Immature natural killer cell (primary cell): Measurements from ENCODE around the gene SLAMF1. TPM values are rescaled to one million over a fixed set of nuclear protein-coding genes. Genes with fewer than 3 reads are reported as not detected.
"Not testable (repeated sequence)": the region's sequence is repeated elsewhere in the genome, so short reads cannot be mapped to it uniquely, and the experiment has no call there.

ENCODE experiments used
- DNase-seq, 3 donors: peaks; one replicate each; pipeline ENCODE4 v3.0.0; 2022; ENCODE audit warnings: mixed read lengths in 1 of 3
- H3K27ac Mint-ChIP-seq, 6 donors: one replicate each; pipeline ENCODE4 v1.8.0; 2020; ENCODE audit warnings: mixed read lengths in 6 of 6, mild to moderate bottlenecking in 5 of 6, inconsistent platforms in 4 of 6, moderate library complexity in 3 of 6
- H3K27me3 Mint-ChIP-seq, 3 donors: one replicate each; pipeline ENCODE4 v1.8.0; 2020 to 2021; ENCODE audit warnings: low read depth in 3 of 3, mild to moderate bottlenecking in 3 of 3, mixed read lengths in 3 of 3, moderate library complexity in 3 of 3, inconsistent platforms in 1 of 3
- H3K36me3 Mint-ChIP-seq, 3 donors: one replicate each; pipeline ENCODE4 v1.8.0; 2020; ENCODE audit warnings: mixed read lengths in 3 of 3, inconsistent platforms in 2 of 3, mild to moderate bottlenecking in 2 of 3
- H3K4me1 Mint-ChIP-seq, 2 donors: one replicate each; pipeline ENCODE4 v1.8.0; 2020; ENCODE audit warnings: inconsistent platforms in 2 of 2, mild to moderate bottlenecking in 2 of 2, mixed read lengths in 2 of 2, moderate library complexity in 1 of 2
- H3K4me3 Mint-ChIP-seq, 5 donors: one replicate each; pipeline ENCODE4 v1.8.0; 2020; ENCODE audit warnings: mild to moderate bottlenecking in 5 of 5, mixed read lengths in 5 of 5, inconsistent platforms in 3 of 5, moderate library complexity in 3 of 5
- H3K9me3 Mint-ChIP-seq, 6 donors: one replicate each; pipeline ENCODE4 v1.8.0; 2020; ENCODE audit warnings: mild to moderate bottlenecking in 6 of 6, mixed read lengths in 6 of 6, inconsistent platforms in 4 of 6, moderate library complexity in 3 of 6
- polyA plus RNA-seq, 3 donors: library from polyadenylated mRNA; unstranded; fragments of 300-500 nt; fragmentation: Illumina TruSeq; gene quantifications; one replicate each; pipeline ENCODE4 v1.2.3, GENCODE V29; 2021

SLAMF1 gene
- polyA plus RNA-seq, 3 donors from 2014 or later = 0.12 to 0.21 TPM; not detected in 1

DNA sequence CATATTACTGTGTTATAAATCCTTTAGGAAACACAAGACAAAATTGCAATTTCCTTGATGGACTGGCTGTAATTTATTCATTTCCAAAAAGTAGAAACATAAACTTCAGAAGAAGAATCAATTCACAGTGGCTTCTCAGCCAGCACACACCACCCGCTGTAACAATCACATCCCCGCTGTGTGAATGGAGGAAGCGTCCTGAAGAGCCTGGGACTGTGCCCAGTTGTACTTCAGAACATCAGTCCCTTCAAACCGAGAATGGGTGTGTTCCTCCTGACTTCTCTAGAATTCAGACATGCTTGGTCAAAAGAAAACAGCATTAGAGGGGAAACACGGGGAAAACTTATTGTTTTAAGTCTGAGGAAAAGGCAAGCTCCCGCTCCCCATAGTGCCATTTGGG is 38.8 kb downstream of the SLAMF1 start:
- no peak overlapping the region for H3K27ac Mint-ChIP-seq
- no peak for DNase-seq
- H3K4me3 Mint-ChIP-seq = no peak overlapping the region
- H3K9me3 Mint-ChIP-seq = peaks cover 0 to 16% (median 9%) of the 10 kb centered on the region in 6 donors
- H3K36me3 Mint-ChIP-seq = peaks cover 0 to 7% (median 6%) of the 10 kb centered on the region in 3 donors
- peaks cover 13 to 20% of the 10 kb centered on the region in 2 donors for H3K4me1 Mint-ChIP-seq
- H3K27me3 Mint-ChIP-seq = peaks cover 0 to 5% (median 4%) of the 10 kb centered on the region in 3 donors

DNA sequence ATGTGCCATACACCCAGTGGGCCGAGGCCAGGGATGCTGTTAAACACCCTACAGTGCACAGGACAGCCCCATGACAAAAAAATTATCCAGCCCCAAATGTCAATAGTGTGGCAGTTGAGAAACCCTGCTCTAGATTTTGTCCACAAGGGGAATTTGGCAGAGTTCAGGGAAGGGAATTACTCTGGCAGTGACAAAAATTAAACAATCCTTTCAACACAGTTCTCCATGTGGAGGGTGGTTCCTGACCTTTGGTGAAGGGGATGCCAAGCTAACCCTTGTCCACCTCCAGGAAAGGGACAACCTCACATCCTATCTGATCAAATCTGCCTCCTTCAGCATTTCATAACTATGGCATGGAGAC is 39.2 kb downstream of the SLAMF1 start:
- peaks cover 0 to 10% (median 7%) of the 10 kb centered on the region in 3 donors for H3K36me3 Mint-ChIP-seq
- no peak overlapping the region for H3K4me3 Mint-ChIP-seq
- H3K4me1 Mint-ChIP-seq = peaks cover 13 to 20% of the 10 kb centered on the region in 2 donors
- peaks cover 0 to 5% (median 0%) of the 10 kb centered on the region in 3 donors for H3K27me3 Mint-ChIP-seq
- DNase-seq = no peak
- peaks cover 0 to 16% (median 12%) of the 10 kb centered on the region in 6 donors for H3K9me3 Mint-ChIP-seq
- no peak overlapping the region for H3K27ac Mint-ChIP-seq

DNA sequence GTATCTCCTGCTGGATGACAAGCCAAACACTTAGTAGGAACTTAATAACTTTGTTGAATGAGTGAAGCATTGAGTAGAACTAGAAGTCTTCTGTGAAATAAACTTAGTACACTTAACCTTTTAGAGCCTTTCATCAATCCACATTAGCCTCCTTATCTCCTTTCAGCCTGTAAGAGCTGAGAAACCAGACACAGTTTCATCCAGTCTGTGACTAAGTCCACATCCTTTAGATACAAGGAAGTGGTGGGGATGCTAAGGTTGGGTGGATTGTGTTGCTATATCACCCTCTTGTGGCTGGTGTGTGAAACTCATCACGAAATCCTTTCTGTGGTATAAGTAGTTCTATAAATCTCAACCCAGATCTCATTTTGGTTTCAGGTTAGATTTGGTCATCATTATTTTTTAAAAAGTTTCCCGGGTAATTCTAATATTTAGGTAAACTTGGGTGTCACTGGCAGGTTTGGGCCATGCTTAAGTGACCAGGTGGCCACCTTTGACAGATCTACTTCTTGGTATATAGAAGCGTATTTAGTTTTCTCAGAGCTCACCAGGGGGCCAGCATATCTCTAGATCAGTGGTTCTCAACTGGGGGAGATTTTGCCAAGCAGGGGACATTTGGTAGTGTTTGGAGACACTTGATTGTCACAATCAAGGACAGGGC is 39.7 kb downstream of the SLAMF1 start:
- Mint-ChIP-seq H3K9me3 (peaks cover 0 to 16% (median 13%) of the 10 kb centered on the region in 6 donors), H3K4me3 (peak overlapping the region in 1 of 5 donors; percentile 39), H3K4me1 (peaks cover 13 to 20% of the 10 kb centered on the region in 2 donors), H3K27me3 (peaks cover 0 to 5% (median 0%) of the 10 kb centered on the region in 3 donors), H3K36me3 (peaks cover 0 to 12% (median 7%) of the 10 kb centered on the region in 3 donors), H3K27ac (peak overlapping the region; percentile 66 to 86 (median 79))
- peak; percentile 76 to 83 (median 79) for DNase-seq

DNA sequence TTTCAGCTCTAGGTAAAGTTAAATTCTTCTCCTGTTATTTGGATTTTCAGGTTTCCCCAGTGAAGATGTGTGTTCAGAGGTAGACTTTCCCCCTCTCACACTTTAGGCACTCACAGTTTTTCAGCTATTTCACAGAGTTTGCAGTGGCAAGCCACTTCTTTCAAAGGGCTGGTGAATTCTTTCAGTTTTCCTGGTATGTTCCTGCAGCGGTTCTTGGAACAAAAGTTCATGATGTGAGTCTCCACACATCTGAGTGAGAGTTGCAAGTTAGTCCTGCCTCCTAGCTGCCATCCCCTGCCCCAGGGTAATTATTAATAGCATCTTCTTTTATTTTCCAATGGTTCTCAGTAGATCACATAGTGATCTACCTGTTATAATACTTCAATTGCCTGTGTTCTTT is 40.2 kb downstream of the SLAMF1 start:
- peaks cover 13 to 20% of the 10 kb centered on the region in 2 donors for H3K4me1 Mint-ChIP-seq
- peaks cover 0 to 5% (median 2%) of the 10 kb centered on the region in 3 donors for H3K27me3 Mint-ChIP-seq
- H3K36me3 Mint-ChIP-seq = peaks cover 4 to 17% (median 7%) of the 10 kb centered on the region in 3 donors
- peak overlapping the region; percentile 66 to 86 (median 79) for H3K27ac Mint-ChIP-seq
- no peak overlapping the region for H3K4me3 Mint-ChIP-seq
- H3K9me3 Mint-ChIP-seq = peaks cover 0 to 20% (median 17%) of the 10 kb centered on the region in 6 donors
- no peak for DNase-seq

DNA sequence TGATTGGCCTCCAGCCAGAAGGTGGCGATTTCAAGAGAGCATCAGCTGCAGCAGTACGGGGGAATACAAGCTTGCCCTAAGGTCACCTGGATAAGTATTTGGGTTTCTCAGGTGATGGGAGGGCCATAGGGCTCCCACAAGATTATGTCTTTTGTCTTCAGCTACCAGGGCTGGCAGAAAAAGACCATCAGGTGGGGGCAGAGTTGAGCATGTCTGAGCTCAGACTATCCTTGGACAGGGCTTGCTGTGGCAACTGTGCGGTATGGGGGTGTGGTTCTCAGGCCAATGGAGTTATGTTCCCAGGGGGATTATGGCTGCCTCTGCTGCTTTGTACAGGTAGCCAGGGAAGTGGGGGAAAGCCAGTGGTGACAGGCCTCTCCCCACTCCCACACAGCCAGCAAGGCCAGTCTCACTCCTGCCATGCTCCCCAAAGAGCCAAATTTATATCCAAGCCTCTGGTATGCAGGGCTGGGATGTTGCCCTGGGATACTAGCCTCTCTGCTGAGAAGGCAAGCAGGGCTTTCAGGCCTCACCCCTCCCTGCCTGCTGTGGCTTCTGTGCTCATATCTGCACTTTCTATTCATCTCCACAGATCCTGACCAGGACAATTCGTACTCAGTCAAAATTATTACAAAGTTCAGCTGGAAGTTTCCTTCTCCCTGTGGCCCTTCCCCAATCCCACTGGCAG is 40.9 kb downstream of the SLAMF1 start:
- Mint-ChIP-seq H3K36me3 (peaks cover 4 to 24% (median 7%) of the 10 kb centered on the region in 3 donors), H3K4me1 (peaks cover 13 to 20% of the 10 kb centered on the region in 2 donors)

DNA sequence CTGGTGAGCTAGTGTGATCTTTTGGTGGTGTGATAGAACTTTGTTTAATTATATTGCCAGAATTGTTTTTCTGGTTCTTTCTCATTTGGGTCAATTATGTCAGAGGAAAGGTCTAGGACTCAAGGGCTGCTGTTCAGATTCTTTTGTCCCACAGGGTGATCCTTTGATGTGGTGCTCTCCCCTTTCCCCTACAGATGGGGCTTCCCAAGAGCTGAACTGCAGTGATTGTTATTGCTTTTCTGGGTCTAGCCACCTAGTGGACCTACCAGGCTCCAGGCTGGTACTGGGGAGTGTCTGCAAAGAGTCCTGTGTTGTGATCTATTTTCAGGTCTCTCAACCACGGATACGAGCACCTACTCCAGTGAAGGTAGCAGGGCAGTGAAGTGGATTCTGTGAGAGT is 41.6 kb downstream of the SLAMF1 start:
- Mint-ChIP-seq H3K27me3 (peaks cover 0 to 3% (median 1%) of the 10 kb centered on the region in 3 donors), H3K9me3 (peaks cover 2 to 28% (median 22%) of the 10 kb centered on the region in 6 donors), H3K36me3 (peaks cover 4 to 24% (median 7%) of the 10 kb centered on the region in 3 donors), H3K27ac (no peak overlapping the region), H3K4me1 (peaks cover 13 to 20% of the 10 kb centered on the region in 2 donors), H3K4me3 (no peak overlapping the region)
- no peak for DNase-seq

More for the DNA sequence above, 40.9 kb downstream of the SLAMF1 start:
- no peak for DNase-seq
- Mint-ChIP-seq H3K9me3 (peaks cover 0 to 26% (median 22%) of the 10 kb centered on the region in 6 donors), H3K27me3 (peaks cover 0 to 2% (median 1%) of the 10 kb centered on the region in 3 donors), H3K27ac (no peak overlapping the region), H3K4me3 (no peak overlapping the region)

DNA sequence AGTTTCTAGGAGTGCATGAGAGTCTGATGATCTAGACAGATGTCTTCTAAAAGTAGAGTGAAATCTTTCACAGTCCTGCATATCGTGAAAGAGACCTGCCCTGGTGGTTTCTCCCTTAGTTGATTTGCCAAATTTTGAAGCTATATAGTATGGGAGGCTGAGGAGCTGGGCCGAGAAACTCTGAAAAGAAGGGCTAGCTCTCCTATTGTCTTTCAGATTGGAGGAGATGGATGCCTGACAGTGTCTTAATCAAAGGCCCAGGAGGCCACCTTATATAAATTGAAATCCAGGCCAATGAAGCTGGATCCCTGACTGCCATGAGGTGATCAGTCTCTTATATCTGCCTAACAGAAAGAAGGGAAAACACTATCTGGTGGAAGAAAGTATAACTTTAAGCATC is 49.1 kb downstream of the SLAMF1 start:
- Mint-ChIP-seq H3K9me3 (peaks cover 6 to 21% (median 12%) of the 10 kb centered on the region in 6 donors), H3K27ac (peak overlapping the region in 1 of 6 donors; percentile 27), H3K4me3 (no peak overlapping the region), H3K4me1 (no peaks in the 10 kb centered on the region), H3K27me3 (peaks cover 2 to 7% (median 4%) of the 10 kb centered on the region in 3 donors), H3K36me3 (peaks cover 10 to 20% (median 14%) of the 10 kb centered on the region in 3 donors)
- no peak for DNase-seq

DNA sequence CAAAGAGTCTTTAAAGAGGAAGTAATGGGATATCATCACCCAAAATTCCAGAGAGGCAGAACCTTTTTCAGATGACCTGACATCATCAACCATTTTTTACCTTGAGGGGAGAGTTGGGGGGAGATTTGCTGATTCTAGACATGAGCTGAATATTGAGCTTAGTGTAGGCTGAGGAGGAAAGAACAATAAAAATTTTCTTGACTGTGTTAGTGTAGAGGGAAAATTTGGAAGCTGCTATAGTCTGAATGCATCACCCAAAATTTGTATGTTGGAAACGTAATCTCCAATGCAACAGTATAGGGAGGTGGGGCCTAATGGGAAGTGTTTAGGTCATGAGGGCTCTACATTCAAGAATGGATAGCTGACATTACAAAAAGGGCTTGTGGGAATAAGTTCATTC is 49.8 kb downstream of the SLAMF1 start:
- Mint-ChIP-seq H3K9me3 (peaks cover 6 to 18% (median 11%) of the 10 kb centered on the region in 6 donors), H3K4me1 (no peaks in the 10 kb centered on the region), H3K27ac (no peak overlapping the region), H3K36me3 (peaks cover 10 to 22% (median 13%) of the 10 kb centered on the region in 3 donors), H3K4me3 (no peak overlapping the region), H3K27me3 (peaks cover 2 to 7% (median 4%) of the 10 kb centered on the region in 3 donors)
- no peak for DNase-seq

DNA sequence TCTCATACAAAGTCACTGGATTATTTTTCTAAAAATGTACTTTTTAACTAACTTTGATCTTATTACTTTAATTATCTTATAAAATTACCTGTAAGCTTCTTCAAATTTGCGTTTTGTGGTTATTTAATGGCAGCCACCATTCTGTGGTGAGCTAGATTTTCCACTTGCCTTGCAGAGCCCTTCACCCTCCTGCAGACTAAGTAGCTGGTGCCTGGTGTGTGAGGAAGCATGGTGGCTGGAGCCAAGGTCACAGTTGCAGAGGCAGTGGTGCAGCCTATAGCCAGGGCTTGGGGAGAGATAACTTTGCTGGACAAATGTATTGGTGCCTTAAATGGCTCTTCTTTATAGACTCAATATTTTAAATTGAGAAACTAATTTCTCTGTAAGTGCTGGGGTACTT is 56.4 kb downstream of the SLAMF1 start:
- Mint-ChIP-seq H3K9me3 (peaks cover 0 to 6% (median 4%) of the 10 kb centered on the region in 6 donors), H3K4me3 (no peak overlapping the region), H3K27ac (no peak overlapping the region), H3K4me1 (no peaks in the 10 kb centered on the region), H3K36me3 (peaks cover 4 to 10% (median 10%) of the 10 kb centered on the region in 3 donors), H3K27me3 (peaks cover 2 to 4% (median 2%) of the 10 kb centered on the region in 3 donors)
- no peak for DNase-seq

DNA sequence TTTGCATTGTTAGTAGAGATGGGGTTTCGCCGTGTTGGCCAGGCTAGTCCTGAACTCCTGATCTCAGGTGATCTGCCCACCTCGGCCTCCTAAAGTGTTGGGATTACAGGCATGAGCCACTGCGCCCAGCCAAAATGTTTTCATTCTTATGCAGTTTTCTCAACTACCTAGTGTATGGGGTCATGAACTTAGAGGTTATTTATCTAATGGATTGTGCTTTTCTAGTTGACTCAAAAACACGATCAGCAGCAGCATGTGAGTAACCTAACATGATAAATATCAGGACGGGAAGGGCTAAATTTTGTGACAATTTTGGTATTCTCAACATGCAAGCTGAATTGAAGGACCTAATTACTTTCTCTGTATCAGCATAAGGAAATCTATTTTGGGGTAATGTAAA is 58.4 kb downstream of the SLAMF1 start:
- no peak overlapping the region for H3K27ac Mint-ChIP-seq

DNA sequence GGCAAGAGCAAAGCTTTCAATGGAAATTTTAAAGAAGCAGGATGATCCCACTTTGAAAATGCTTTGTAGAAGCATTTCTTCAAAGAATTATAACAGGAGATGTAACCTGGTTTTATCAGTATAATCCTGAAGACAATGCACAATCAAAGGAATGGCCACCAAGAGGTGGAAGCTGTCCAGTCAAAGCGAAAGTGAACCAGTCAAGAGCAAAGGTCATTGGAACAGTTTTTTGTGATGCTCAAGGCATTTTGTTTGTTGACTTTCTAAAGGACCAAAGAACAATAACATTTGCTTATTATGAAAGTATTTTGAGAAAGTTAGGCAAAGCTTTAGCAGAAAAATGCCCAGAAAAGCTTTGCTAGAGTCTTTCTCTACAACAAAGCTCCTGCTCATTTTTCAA is 62.1 kb downstream of the SLAMF1 start:
- peaks cover 0 to 2% (median 0%) of the 10 kb centered on the region in 6 donors for H3K9me3 Mint-ChIP-seq
- no peak for DNase-seq
- H3K4me3 Mint-ChIP-seq = no peak overlapping the region
- peaks cover 12 to 14% of the 10 kb centered on the region in 2 donors for H3K4me1 Mint-ChIP-seq
- H3K36me3 Mint-ChIP-seq = no peaks in the 10 kb centered on the region
- no peak overlapping the region for H3K27ac Mint-ChIP-seq
- H3K27me3 Mint-ChIP-seq = peaks cover 0 to 3% (median 2%) of the 10 kb centered on the region in 3 donors

More for the DNA sequence above, 58.4 kb downstream of the SLAMF1 start:
- Mint-ChIP-seq H3K36me3 (peaks cover 0 to 6% (median 4%) of the 10 kb centered on the region in 3 donors), H3K9me3 (peaks cover 0 to 5% (median under 1%) of the 10 kb centered on the region in 6 donors), H3K4me1 (no peaks in the 10 kb centered on the region), H3K27me3 (peaks cover 2% of the 10 kb centered on the region in 3 donors), H3K4me3 (no peak overlapping the region)
- no peak for DNase-seq

DNA sequence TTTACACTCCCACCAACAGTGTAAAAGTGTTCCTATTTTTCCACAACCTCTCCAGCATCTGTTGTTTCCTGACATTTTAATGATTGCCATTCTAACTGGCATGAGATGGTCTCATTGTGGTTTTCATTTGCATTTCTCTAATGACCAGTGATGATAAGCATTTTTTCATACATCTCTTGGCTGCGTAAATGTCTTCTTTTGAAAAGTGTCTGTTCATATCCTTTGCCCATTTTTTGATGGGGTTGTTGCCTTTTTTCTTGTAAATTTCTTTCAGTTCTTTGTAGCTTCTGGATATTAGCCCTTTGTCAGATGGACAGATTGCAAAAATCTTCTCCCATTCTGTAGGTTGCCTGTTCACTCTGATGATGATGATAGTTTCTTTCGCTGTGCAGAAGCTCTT is 63.9 kb downstream of the SLAMF1 start:
- H3K27ac Mint-ChIP-seq, DNase-seq, H3K9me3 Mint-ChIP-seq, H3K27me3 Mint-ChIP-seq, H3K36me3 Mint-ChIP-seq, H3K4me3 Mint-ChIP-seq: not testable (repeated sequence)
- H3K4me1 Mint-ChIP-seq = peaks cover 30 to 32% of the 10 kb centered on the region in 2 donors

DNA sequence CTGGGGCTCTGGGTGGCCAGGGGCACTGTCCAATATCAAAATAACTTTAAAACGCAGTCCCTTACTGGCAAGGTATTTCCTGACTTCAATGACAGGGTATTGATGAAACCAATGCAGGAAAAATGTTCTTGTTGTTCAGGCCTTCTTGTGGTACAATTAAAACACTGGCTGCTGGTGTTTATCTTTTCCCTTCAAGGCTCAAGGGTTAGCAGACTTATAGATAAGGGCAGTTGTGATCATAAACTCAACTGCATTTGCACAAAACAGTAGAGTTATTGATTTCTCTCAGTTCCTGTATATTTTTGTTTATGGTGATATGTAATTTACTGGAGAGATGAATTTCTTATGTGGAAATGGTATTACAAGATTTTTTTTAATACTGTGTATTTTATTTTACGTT is 64.9 kb downstream of the SLAMF1 start:
- peaks cover 0 to 5% (median 0%) of the 10 kb centered on the region in 3 donors for H3K27me3 Mint-ChIP-seq
- DNase-seq = no peak
- peaks cover 39 to 43% of the 10 kb centered on the region in 2 donors for H3K4me1 Mint-ChIP-seq
- peaks cover 0 to 2% (median 0%) of the 10 kb centered on the region in 6 donors for H3K9me3 Mint-ChIP-seq
- H3K27ac Mint-ChIP-seq = peak overlapping the region in 1 of 6 donors; percentile 7
- H3K36me3 Mint-ChIP-seq = no peaks in the 10 kb centered on the region
- H3K4me3 Mint-ChIP-seq = no peak overlapping the region
